Endothelial cell of umbilical vein (primary cell): Measurements from ENCODE around the gene ASZ1. TPM values are rescaled to one million over a fixed set of nuclear protein-coding genes. Genes with fewer than 3 reads are reported as not detected.

Experiments
- BruUV-seq: library from RNA; stranded (reverse); fragments of 400-500 nt; replicated peaks from 2 replicates; lab custom pipeline; 2021; lab: Mats Ljungman, UMichigan
- CTCF ChIA-PET: fragments of 300-600, 350-600 bp; sonication (Branson Sonifier 250); formaldehyde crosslinking; loops from one replicate; lab custom pipeline; 2021; ENCODE audit warnings: antibody characterized with exemption, inconsistent platforms; lab: Charles Lee
- POLR2A ChIA-PET: fragments of 300-600, 350-600 bp; sonication (Branson Sonifier 250); formaldehyde crosslinking; loops from one replicate; lab custom pipeline; 2021; ENCODE audit warnings: antibody characterized with exemption, inconsistent platforms; lab: Charles Lee
- DNase-seq: peaks from one replicate; pipeline ENCODE4 v3.0.0-alpha.2; 2011; ENCODE audit warnings: low read depth, low spot score
- FAIRE-seq: peaks from 2 replicates; lab custom pipeline; 2011; peaks lifted over from hg19 to GRCh38; lab: Jason Lieb, UNC
- H2AFZ ChIP-seq: 2 replicates; pipeline ENCODE4 v1.6.0; 2012; ENCODE audit warnings: low read depth, low read length, control low read depth, inconsistent platforms
- H3K27ac ChIP-seq: 2 replicates; pipeline ENCODE4 v1.5.1; 2011; ENCODE audit warnings: low read depth, mild to moderate bottlenecking, control low read depth, low read length, moderate library complexity; ENCODE audit not compliant: insufficient read depth
- H3K27me3 ChIP-seq, 2 experiments: 2 replicates each; pipeline versions ENCODE4 v1.6.0 to v1.6.1; 2011; ENCODE audit warnings: low read length in 2 of 2, mixed read lengths in 1 of 2; ENCODE audit not compliant: control insufficient read depth in 2 of 2, insufficient read depth in 2 of 2
- H3K36me3 ChIP-seq, 2 experiments: 2 replicates in 1 of 2; 3 replicates in 1 of 2; pipeline ENCODE4 v1.5.1; 2011; ENCODE audit warnings: low read length in 2 of 2, mild to moderate bottlenecking in 1 of 2, moderate library complexity in 1 of 2; ENCODE audit not compliant: control insufficient read depth in 2 of 2, insufficient read depth in 2 of 2; ENCODE audit errors: extremely low read depth in 1 of 2
- H3K4me1 ChIP-seq: 3 replicates; pipeline ENCODE4 v1.5.1; 2011; ENCODE audit warnings: mild to moderate bottlenecking, low read length; ENCODE audit not compliant: control insufficient read depth, insufficient read depth; ENCODE audit errors: extremely low read depth
- H3K4me2 ChIP-seq: 2 replicates; pipeline ENCODE4 v1.6.1; 2011; ENCODE audit warnings: low read length, control low read depth, mixed read lengths; ENCODE audit not compliant: insufficient read depth
- H3K4me3 ChIP-seq, 3 experiments: fragments of 200-600 bp in 1 of 3; sonication (generic), shearing (Covaris generic) in 1 of 3; replicated peaks in 1 of 3; 2 replicates each; pipeline ENCODE4 v1.5.1; 2011 to 2016; ENCODE audit warnings: control low read depth in 3 of 3, low read length in 3 of 3, mild to moderate bottlenecking in 2 of 3, inconsistent platforms in 1 of 3, low read depth in 1 of 3, moderate library complexity in 1 of 3; ENCODE audit not compliant: insufficient read depth in 1 of 3
- H3K79me2 ChIP-seq: 2 replicates; pipeline ENCODE4 v1.6.0; 2012; ENCODE audit warnings: low read length, inconsistent platforms; ENCODE audit not compliant: control insufficient read depth, insufficient read depth
- H3K9ac ChIP-seq: replicated peaks from 2 replicates; pipeline ENCODE3; 2011; ENCODE audit warnings: low read length, control low read depth; ENCODE audit not compliant: insufficient read depth; ENCODE audit errors: extremely low read depth
- H3K9me1 ChIP-seq: replicated peaks from 3 replicates; pipeline ENCODE4 v1.6.0; 2011; ENCODE audit warnings: mild to moderate bottlenecking, low read length; ENCODE audit not compliant: control insufficient read depth, insufficient read depth; ENCODE audit errors: extremely low read depth
- H3K9me3 ChIP-seq: replicated peaks from 2 replicates; pipeline ENCODE4 v1.5.1; 2012; ENCODE audit warnings: low read length, inconsistent platforms; ENCODE audit not compliant: control insufficient read depth, insufficient read depth
- H4K20me1 ChIP-seq: replicated peaks from 2 replicates; pipeline ENCODE3; 2011; ENCODE audit warnings: mild to moderate bottlenecking, low read length; ENCODE audit not compliant: control insufficient read depth, insufficient read depth; ENCODE audit errors: extremely low read depth
- EZH2 ChIP-seq: IDR thresholded peaks from 2 replicates; pipeline ENCODE4 v1.6.1; 2012; ENCODE audit warnings: borderline replicate concordance, low read depth, mild to moderate bottlenecking, moderate library complexity, low read length, inconsistent platforms; ENCODE audit not compliant: severe bottlenecking
- FOS ChIP-seq: IDR thresholded peaks from 2 replicates; pipeline ENCODE4 v1.6.1; 2011; ENCODE audit warnings: mild to moderate bottlenecking, low read length, moderate library complexity, borderline replicate concordance; ENCODE audit not compliant: insufficient read depth
- GATA2 ChIP-seq: IDR thresholded peaks from 2 replicates; pipeline ENCODE4 v1.7.0; 2011; ENCODE audit warnings: low read depth, mild to moderate bottlenecking, moderate library complexity, mixed read lengths, low read length; ENCODE audit not compliant: insufficient read length, insufficient read depth
- JUN ChIP-seq: IDR thresholded peaks from 2 replicates; pipeline ENCODE4 v1.6.1; 2011; ENCODE audit warnings: borderline replicate concordance, low read depth; ENCODE audit not compliant: insufficient read length, insufficient read depth
- MYC ChIP-seq: IDR thresholded peaks from one replicate; pipeline ENCODE4 v1.6.1; 2011; ENCODE audit warnings: mild to moderate bottlenecking, low read depth, low read length
- POLR2A ChIP-seq: IDR thresholded peaks from 2 replicates; pipeline ENCODE4 v1.6.1; 2012; ENCODE audit warnings: low read depth, mild to moderate bottlenecking, control low read depth, low read length
- POLR2AphosphoS5 ChIP-seq: IDR thresholded peaks from 2 replicates; pipeline ENCODE4 v1.6.1; 2012; ENCODE audit warnings: low read depth, mild to moderate bottlenecking, control low read depth, low read length, moderate library complexity; ENCODE audit not compliant: insufficient read depth
- dilution Hi-C: fragments of 300-500 bp; cut with MboI; formaldehyde crosslinking; loops from one replicate; pipeline ENCODE4 v1.15.0; 2019; ENCODE audit warnings: low sequenced_read_pairs; ENCODE audit not compliant: extremely low pct_ligation_motif_present
- intact Hi-C: fragments of 100-400 bp; cut with micrococcal nuclease; formaldehyde crosslinking; loops from one replicate; pipeline ENCODE4 v1.10.0; 2022
- polyA plus RNA-seq, 4 experiments: library from polyadenylated mRNA; depleted of rRNA in 3 of 4; stranded (reverse) in 3 of 4; unstranded in 1 of 4; fragments of >200 nt; gene quantifications; 2 replicates each; pipeline versions ENCODE4 v1.2.1 to v1.2.3, GENCODE V29; 2011 to 2012; ENCODE audit warnings: missing spikeins in 1 of 4
- total RNA-seq: library from RNA; stranded (reverse); gene quantifications from 2 replicates; pipeline ENCODE4 v1.2.3, GENCODE V29; 2021
- TF ChIP-seq, protein P1 (sequence below), 2 donors: IDR thresholded peaks; 1 replicate in 1 of 2; 2 replicates in 1 of 2; pipeline ENCODE4 v1.5.1; 2011; ENCODE audit warnings: low read length in 2 of 2, mild to moderate bottlenecking in 2 of 2, moderate library complexity in 2 of 2, control low read depth in 1 of 2, inconsistent platforms in 1 of 2, low read depth in 1 of 2; ENCODE audit not compliant: insufficient read depth in 1 of 2; ENCODE audit errors: extremely low read depth in 1 of 2
- TF ChIP-seq, protein P2 (sequence below): IDR thresholded peaks from 2 replicates; pipeline ENCODE4 v1.6.1; 2011; ENCODE audit not compliant: insufficient read depth, insufficient read length

ASZ1 gene
- total and polyA plus RNA-seq, 2 donors (not counting 3 experiments of a cell fraction or from before 2014, with no cell fraction given) = not detected

DNA sequence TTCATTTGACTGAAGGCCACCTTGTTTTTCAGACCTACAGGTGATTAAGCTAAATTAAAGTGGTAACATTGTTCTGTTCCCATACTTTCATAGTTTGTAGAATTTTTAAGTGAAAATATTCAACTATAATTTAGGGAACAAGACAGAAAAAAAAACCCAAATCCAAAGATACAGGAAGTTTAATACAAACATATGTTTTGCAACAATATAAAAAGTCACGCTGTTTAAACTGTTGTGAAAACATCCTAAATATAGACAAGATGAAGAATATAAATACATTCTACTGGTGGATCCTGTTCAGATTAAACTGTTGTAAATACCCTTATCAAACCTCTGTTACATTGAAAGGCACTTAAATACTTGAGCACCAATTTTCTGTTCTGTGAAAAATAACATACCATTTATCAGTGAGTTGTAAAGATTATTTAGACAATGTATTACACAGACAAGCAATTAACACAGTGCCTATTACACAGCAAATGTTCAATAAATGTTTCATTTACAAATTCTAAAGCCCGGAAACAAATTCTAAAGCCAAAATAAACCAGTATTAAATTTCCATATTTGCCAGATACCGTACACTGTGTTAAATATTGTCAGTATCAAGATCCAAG is 14.2 kb downstream of the ASZ1 start:
- DNase-seq (no peak), FAIRE-seq (no peak)
- ChIA-PET POLR2A (no interaction called here), CTCF (interaction anchor here (1.3 kb wide), 1 partner anchor 18 kb away, joined by 3 read pairs; no protein-coding TSS in a partner anchor)
- intact Hi-C loops = no loop called here
- no peaks in the 10 kb centered on the region for H3K79me2 ChIP-seq
- H3K4me2 ChIP-seq = no peak overlapping the region
- H4K20me1 ChIP-seq = no peaks in the 10 kb centered on the region
- H3K9ac ChIP-seq = no peak overlapping the region
- no peak overlapping the region for H3K4me3 ChIP-seq
- no TSS peak for BruUV-seq
- no peaks in the 10 kb centered on the region for H3K27me3 ChIP-seq
- TF ChIP-seq EZH2 (no peak), MYC (no peak), FOS (no peak), GATA2 (no peak), POLR2A (no peak), JUN (no peak), POLR2AphosphoS5 (no peak)
- TF ChIP-seq, protein P1, sequence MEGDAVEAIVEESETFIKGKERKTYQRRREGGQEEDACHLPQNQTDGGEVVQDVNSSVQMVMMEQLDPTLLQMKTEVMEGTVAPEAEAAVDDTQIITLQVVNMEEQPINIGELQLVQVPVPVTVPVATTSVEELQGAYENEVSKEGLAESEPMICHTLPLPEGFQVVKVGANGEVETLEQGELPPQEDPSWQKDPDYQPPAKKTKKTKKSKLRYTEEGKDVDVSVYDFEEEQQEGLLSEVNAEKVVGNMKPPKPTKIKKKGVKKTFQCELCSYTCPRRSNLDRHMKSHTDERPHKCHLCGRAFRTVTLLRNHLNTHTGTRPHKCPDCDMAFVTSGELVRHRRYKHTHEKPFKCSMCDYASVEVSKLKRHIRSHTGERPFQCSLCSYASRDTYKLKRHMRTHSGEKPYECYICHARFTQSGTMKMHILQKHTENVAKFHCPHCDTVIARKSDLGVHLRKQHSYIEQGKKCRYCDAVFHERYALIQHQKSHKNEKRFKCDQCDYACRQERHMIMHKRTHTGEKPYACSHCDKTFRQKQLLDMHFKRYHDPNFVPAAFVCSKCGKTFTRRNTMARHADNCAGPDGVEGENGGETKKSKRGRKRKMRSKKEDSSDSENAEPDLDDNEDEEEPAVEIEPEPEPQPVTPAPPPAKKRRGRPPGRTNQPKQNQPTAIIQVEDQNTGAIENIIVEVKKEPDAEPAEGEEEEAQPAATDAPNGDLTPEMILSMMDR (IDR thresholded peaks at IDR 0.05; ENCODE audit: extremely low read depth in 1 of 2, insufficient read depth in 1 of 2, low read depth in 1 of 2, low read length in 2 of 2) = no peak
- TF ChIP-seq, protein P2, sequence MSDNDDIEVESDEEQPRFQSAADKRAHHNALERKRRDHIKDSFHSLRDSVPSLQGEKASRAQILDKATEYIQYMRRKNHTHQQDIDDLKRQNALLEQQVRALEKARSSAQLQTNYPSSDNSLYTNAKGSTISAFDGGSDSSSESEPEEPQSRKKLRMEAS = no peak
- H2AFZ ChIP-seq = no peak overlapping the region
- no peaks in the 10 kb centered on the region for H3K9me3 ChIP-seq
- no peaks in the 10 kb centered on the region for H3K9me1 ChIP-seq
- H3K36me3 ChIP-seq = no peaks in the 10 kb centered on the region
- H3K4me1 ChIP-seq = no peaks in the 10 kb centered on the region
- H3K27ac ChIP-seq = no peak overlapping the region
- dilution Hi-C loops = no loop called here
